HUES64 (cell line): ENCODE data around the gene CACNA2D3.

ENCODE experiments used
- H3K27ac ChIP-seq: 2 replicates; pipeline ENCODE4 v1.7.0; 2013; ENCODE audit warnings: low read depth, low read length, inconsistent platforms
- H3K27me3 ChIP-seq: 2 replicates; pipeline ENCODE4 v1.6.1; 2013; ENCODE audit warnings: mild to moderate bottlenecking, low read length; ENCODE audit not compliant: insufficient read depth
- H3K36me3 ChIP-seq: 2 replicates; pipeline ENCODE4 v1.6.1; 2013; ENCODE audit warnings: mild to moderate bottlenecking, low read length; ENCODE audit not compliant: insufficient read depth
- H3K4me1 ChIP-seq: 2 replicates; pipeline ENCODE4 v1.6.1; 2013; ENCODE audit warnings: mild to moderate bottlenecking, low read length, moderate library complexity; ENCODE audit not compliant: insufficient read depth
- H3K4me3 ChIP-seq: 2 replicates; pipeline ENCODE4 v1.5.1; 2013; ENCODE audit warnings: mild to moderate bottlenecking, low read length, moderate library complexity
- H3K9ac ChIP-seq: 2 replicates; pipeline ENCODE4 v1.6.1; 2013; ENCODE audit warnings: mild to moderate bottlenecking, low read depth, low read length
- H3K9me3 ChIP-seq: 2 replicates; pipeline ENCODE4 v1.6.1; 2013; ENCODE audit warnings: low read depth, low read length; ENCODE audit not compliant: insufficient read depth
- WGBS: fragments of 150-250, 120-280 bp; methylation state at CpG from one replicate; pipeline ENCODE4 v1.1.7; 2013; ENCODE audit warnings: missing lambda C conversion rate; 5-methylcytosine and 5-hydroxymethylcytosine counted together

The CACNA2D3 gene

GRCh38 chr3:54243960-54244682 is 121.8 kb downstream of the CACNA2D3 start:
- H3K9me3 ChIP-seq = no peaks in the 10 kb centered on the region
- no peaks in the 10 kb centered on the region for H3K27me3 ChIP-seq
- no peak overlapping the region for H3K4me3 ChIP-seq
- H3K4me1 ChIP-seq = 0 out of 2 replicates have a peak, but pooled peaks cover 3% of the 10 kb centered on the region
- WGBS = 91% methylated on average over 7 of the region's 8 CpGs
- no peak overlapping the region for H3K9ac ChIP-seq
- H3K27ac ChIP-seq = no peak overlapping the region
- no peaks in the 10 kb centered on the region for H3K36me3 ChIP-seq

- no peaks in the 10 kb centered on the region for H3K27me3 ChIP-seq
- H3K27ac ChIP-seq = no peak overlapping the region
- H3K4me3 ChIP-seq = no peak overlapping the region
- H3K9ac ChIP-seq = no peak overlapping the region
- no peaks in the 10 kb centered on the region for H3K9me3 ChIP-seq
- WGBS = 93% methylated on average over 3 of the region's 3 CpGs
- H3K4me1 ChIP-seq = no peaks in the 10 kb centered on the region
- no peaks in the 10 kb centered on the region for H3K36me3 ChIP-seq
These were observed 129.4 kb downstream of the CACNA2D3 start for GRCh38 chr3:54251705-54252104.

GRCh38 chr3:54257125-54257720 is 134.9 kb downstream of the CACNA2D3 start:
- Histone ChIP-seq H3K9me3 (no peaks in the 10 kb centered on the region), H3K27me3 (no peaks in the 10 kb centered on the region), H3K4me1 (no peaks in the 10 kb centered on the region), H3K9ac (no peak overlapping the region), H3K36me3 (no peaks in the 10 kb centered on the region), H3K4me3 (no peak overlapping the region), H3K27ac (no peak overlapping the region)
- 89% methylated on average over 7 of the region's 7 CpGs for WGBS

- Histone ChIP-seq H3K36me3 (no peaks in the 10 kb centered on the region), H3K27ac (no peak overlapping the region), H3K4me1 (no peaks in the 10 kb centered on the region), H3K9me3 (no peaks in the 10 kb centered on the region), H3K9ac (no peak overlapping the region), H3K4me3 (no peak overlapping the region), H3K27me3 (no peaks in the 10 kb centered on the region)
- 94% methylated on average over 2 of the region's 2 CpGs for WGBS
These were observed 137.3 kb downstream of the CACNA2D3 start for GRCh38 chr3:54259636-54260035.

GRCh38 chr3:54261141-54261540 is 138.8 kb downstream of the CACNA2D3 start:
- Histone ChIP-seq H3K9me3 (no peaks in the 10 kb centered on the region), H3K4me1 (no peaks in the 10 kb centered on the region), H3K27me3 (no peaks in the 10 kb centered on the region), H3K27ac (no peak overlapping the region), H3K36me3 (no peaks in the 10 kb centered on the region), H3K9ac (no peak overlapping the region), H3K4me3 (no peak overlapping the region)
- 94% methylated on average over 3 of the region's 3 CpGs for WGBS

GRCh38 chr3:54262541-54262940 is 140.2 kb downstream of the CACNA2D3 start:
- Histone ChIP-seq H3K4me3 (no peak overlapping the region), H3K27ac (no peak overlapping the region), H3K9ac (no peak overlapping the region), H3K36me3 (no peaks in the 10 kb centered on the region), H3K9me3 (no peaks in the 10 kb centered on the region), H3K4me1 (no peaks in the 10 kb centered on the region), H3K27me3 (no peaks in the 10 kb centered on the region)
- WGBS = 96% methylated on average over 3 of the region's 6 CpGs

GRCh38 chr3:54262946-54263345 is 140.6 kb downstream of the CACNA2D3 start:
- no CpG with 5 or more reads among the region's 1 CpG for WGBS

GRCh38 chr3:54264050-54264449 is 141.7 kb downstream of the CACNA2D3 start:
- no peak overlapping the region for H3K9ac ChIP-seq
- no peaks in the 10 kb centered on the region for H3K9me3 ChIP-seq
- 82% methylated on average over 4 of the region's 4 CpGs for WGBS
- H3K4me3 ChIP-seq = no peak overlapping the region
- H3K36me3 ChIP-seq = no peaks in the 10 kb centered on the region
- no peak overlapping the region for H3K27ac ChIP-seq
- H3K4me1 ChIP-seq = no peaks in the 10 kb centered on the region
- H3K27me3 ChIP-seq = no peaks in the 10 kb centered on the region

More at GRCh38 chr3:54262946-54263345, 140.6 kb downstream of the CACNA2D3 start:
- Histone ChIP-seq H3K9me3 (no peaks in the 10 kb centered on the region), H3K27ac (no peak overlapping the region), H3K9ac (no peak overlapping the region), H3K4me3 (no peak overlapping the region), H3K36me3 (no peaks in the 10 kb centered on the region), H3K27me3 (no peaks in the 10 kb centered on the region), H3K4me1 (no peaks in the 10 kb centered on the region)

GRCh38 chr3:54270816-54271526 is 148.6 kb downstream of the CACNA2D3 start:
- 78% methylated on average over 3 of the region's 4 CpGs for WGBS

GRCh38 chr3:54273791-54274190 is 151.4 kb downstream of the CACNA2D3 start:
- no peaks in the 10 kb centered on the region for H3K27me3 ChIP-seq
- no peak overlapping the region for H3K9ac ChIP-seq
- H3K4me3 ChIP-seq = no peak overlapping the region
- no CpG with 5 or more reads among the region's 1 CpG for WGBS
- no peaks in the 10 kb centered on the region for H3K4me1 ChIP-seq
- no peak overlapping the region for H3K27ac ChIP-seq
- H3K9me3 ChIP-seq = no peaks in the 10 kb centered on the region
- no peaks in the 10 kb centered on the region for H3K36me3 ChIP-seq

More at GRCh38 chr3:54270816-54271526, 148.6 kb downstream of the CACNA2D3 start:
- no peaks in the 10 kb centered on the region for H3K4me1 ChIP-seq
- no peak overlapping the region for H3K4me3 ChIP-seq
- H3K36me3 ChIP-seq = no peaks in the 10 kb centered on the region
- H3K9ac ChIP-seq = no peak overlapping the region
- H3K9me3 ChIP-seq = no peaks in the 10 kb centered on the region
- no peak overlapping the region for H3K27ac ChIP-seq
- no peaks in the 10 kb centered on the region for H3K27me3 ChIP-seq

GRCh38 chr3:54274607-54275006 is 152.3 kb downstream of the CACNA2D3 start:
- no peaks in the 10 kb centered on the region for H3K27me3 ChIP-seq
- no peaks in the 10 kb centered on the region for H3K4me1 ChIP-seq
- H3K36me3 ChIP-seq = no peaks in the 10 kb centered on the region
- H3K4me3 ChIP-seq = no peak overlapping the region
- 72% methylated on average over 4 of the region's 4 CpGs for WGBS
- no peaks in the 10 kb centered on the region for H3K9me3 ChIP-seq
- H3K27ac ChIP-seq = no peak overlapping the region
- no peak overlapping the region for H3K9ac ChIP-seq
